ENCODE measurements around the gene CNPY4. TPM values are rescaled to one million over a fixed set of nuclear protein-coding genes. Genes with fewer than 3 reads are reported as not detected.

The CNPY4 gene
- total RNA-seq = 1 to 10 TPM in 3 of 4 donors, under 1 TPM in 1; 0.87 to 5.3 (median 3.1) TPM

- Histone ChIP-seq H3K27ac (peak within 1 kb of the TSS; percentile 81 to 95 (median 88)), H3K9me3 (no peaks in the 10 kb centered on the region), H3K4me3 (peak within 1 kb of the TSS; percentile 56 to 90 (median 80)), H3K27me3 (no peaks in the 10 kb centered on the region), H3K36me3 (peaks cover 0 to 16% (median 0%) of the 10 kb centered on the region in 3 donors), H3K4me1 (peaks cover 11 to 51% (median 18%) of the 10 kb centered on the region in 3 donors)
- 0% methylated on average over 21 to 27 of the region's 49 CpGs for WGBS, 2 donors
- intact Hi-C loops (cut with DNase I) = no loop called here
- peak; percentile 58 for DNase-seq
- peak in 3 of 4 donors; percentile 19 to 57 (median 37) for TF ChIP-seq POLR2A (IDR thresholded peaks at IDR 0.05)
- TF ChIP-seq CTCF (IDR thresholded peaks at IDR 0.05) = peak in 3 of 6 experiments; percentile 19 to 40 (median 22)
Measured at GRCh38 chr7:100119072-100119969, at the start of gene CNPY4, which contains the start of gene TAF6. Gene CNPY4, plus strand, starts transcription at chr7:100119634. Its CDS starts 111 bp downstream, at chr7:100119745. Gene TAF6, minus strand, starts transcription at chr7:100119358. Its CDS starts 5,149 bp downstream, at chr7:100114209.

- no peak overlapping the region for H3K4me3 ChIP-seq
- no peak for DNase-seq
- H3K4me1 ChIP-seq = peaks cover 0 to 7% (median 0%) of the 10 kb centered on the region in 3 donors
- peaks cover 9 to 40% (median 30%) of the 10 kb centered on the region in 3 donors for H3K9me3 ChIP-seq
- H3K27ac ChIP-seq = no peak overlapping the region
- intact Hi-C loops (cut with DNase I) = loop anchor here (10.0 kb wide), 1 partner anchor 145 kb away; the partner anchor contains the start of gene GJC3
- TF ChIP-seq POLR2A (IDR thresholded peaks at IDR 0.05) (no peak), CTCF (IDR thresholded peaks at IDR 0.05) (no peak)
- peaks cover 40 to 81% (median 42%) of the 10 kb centered on the region in 3 donors for H3K36me3 ChIP-seq
- WGBS, 2 donors = 92 to 98% methylated on average over 5 of the region's 5 CpGs
- H3K27me3 ChIP-seq = no peaks in the 10 kb centered on the region
Measured at GRCh38 chr7:100069991-100070390, 49.4 kb upstream of the CNPY4 start.

DNA sequence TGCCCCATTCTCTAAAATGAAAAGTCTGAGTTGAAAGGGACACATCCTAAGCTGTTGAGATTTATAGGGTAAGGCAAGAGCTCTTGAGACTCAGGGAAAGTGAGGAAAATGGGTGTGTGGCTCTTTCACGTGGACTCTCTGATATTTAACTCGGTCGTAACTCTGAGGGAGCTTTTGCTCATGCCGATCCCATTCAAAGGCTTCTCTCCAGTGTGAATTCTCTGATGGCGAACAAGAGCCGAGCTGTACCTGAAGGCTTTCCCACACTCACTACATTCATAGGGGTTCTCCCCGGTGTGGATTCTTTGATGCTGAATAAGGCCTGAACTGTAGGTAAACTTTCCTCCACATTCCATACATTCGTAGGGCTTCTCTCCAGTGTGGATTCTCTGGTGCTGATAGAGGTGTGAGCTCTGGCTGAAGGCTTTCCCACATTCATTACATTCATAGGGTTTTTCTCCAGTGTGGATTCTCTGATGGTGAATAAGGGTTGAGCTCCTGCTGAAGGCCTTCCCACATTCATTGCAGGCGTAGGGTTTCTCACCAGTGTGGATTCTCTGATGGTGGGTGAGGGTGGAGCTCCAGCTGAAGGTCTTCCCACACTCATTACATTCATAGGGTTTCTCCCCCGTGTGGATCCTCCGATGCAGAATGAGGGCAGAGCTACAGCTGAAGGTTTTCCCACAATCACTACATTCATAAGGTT lies 48.3 kb upstream of the CNPY4 start:
- intact Hi-C loops (cut with DNase I) = no loop called here
- Histone ChIP-seq H3K27ac (no peak overlapping the region), H3K4me1 (no peaks in the 10 kb centered on the region), H3K27me3 (no peaks in the 10 kb centered on the region), H3K4me3 (peak overlapping the region in 1 of 4 donors; percentile 21), H3K9me3 (peaks cover 9 to 40% (median 30%) of the 10 kb centered on the region in 3 donors), H3K36me3 (peaks cover 50 to 88% (median 54%) of the 10 kb centered on the region in 3 donors)
- 94 to 98% methylated on average over 8 to 11 of the region's 11 CpGs for WGBS, 2 donors
- TF ChIP-seq POLR2A (IDR thresholded peaks at IDR 0.05) (no peak), CTCF (IDR thresholded peaks at IDR 0.05) (no peak)
- DNase-seq = no peak

DNA sequence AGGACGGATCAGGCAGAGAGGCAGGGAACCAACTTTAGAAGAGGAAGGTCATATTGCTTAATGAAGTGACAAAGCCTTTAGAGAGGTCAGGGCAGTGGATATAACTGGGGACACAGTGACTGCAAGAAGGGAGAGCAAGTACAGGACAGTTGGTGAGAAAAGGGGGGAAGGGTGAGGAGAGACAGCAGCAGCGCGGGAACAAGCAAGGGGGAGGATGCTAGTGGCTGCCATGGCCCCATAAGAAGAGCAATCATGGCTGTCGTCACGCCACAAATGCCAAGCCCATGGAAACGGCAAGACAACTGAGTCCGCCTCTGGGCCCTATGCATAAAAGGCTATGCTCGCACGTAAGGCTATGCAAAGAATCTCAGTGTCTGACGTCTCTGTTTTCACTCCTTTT lies 47.0 kb upstream of the CNPY4 start:
- H3K4me1 ChIP-seq = no peaks in the 10 kb centered on the region

More for the DNA sequence above, 47.0 kb upstream of the CNPY4 start:
- Histone ChIP-seq H3K36me3 (peaks cover 50 to 100% (median 66%) of the 10 kb centered on the region in 3 donors), H3K27me3 (no peaks in the 10 kb centered on the region), H3K9me3 (peaks cover 9 to 40% (median 30%) of the 10 kb centered on the region in 3 donors), H3K27ac (no peak overlapping the region), H3K4me3 (no peak overlapping the region)
- intact Hi-C loops (cut with DNase I) = no loop called here
- WGBS, 2 donors = 94 to 95% methylated on average over 10 of the region's 10 CpGs
- DNase-seq = no peak
- TF ChIP-seq CTCF (IDR thresholded peaks at IDR 0.05) = no peak
- no peak for TF ChIP-seq POLR2A (IDR thresholded peaks at IDR 0.05)

All from esophagus squamous epithelium (tissue), 5 donors.